Measurements from ENCODE around the gene VAT1. TPM values are rescaled to one million over a fixed set of nuclear protein-coding genes. Genes with fewer than 3 reads are reported as not detected.

Gene VAT1
- polyA plus RNA-seq, 1 experiment: 236 TPM

DNA sequence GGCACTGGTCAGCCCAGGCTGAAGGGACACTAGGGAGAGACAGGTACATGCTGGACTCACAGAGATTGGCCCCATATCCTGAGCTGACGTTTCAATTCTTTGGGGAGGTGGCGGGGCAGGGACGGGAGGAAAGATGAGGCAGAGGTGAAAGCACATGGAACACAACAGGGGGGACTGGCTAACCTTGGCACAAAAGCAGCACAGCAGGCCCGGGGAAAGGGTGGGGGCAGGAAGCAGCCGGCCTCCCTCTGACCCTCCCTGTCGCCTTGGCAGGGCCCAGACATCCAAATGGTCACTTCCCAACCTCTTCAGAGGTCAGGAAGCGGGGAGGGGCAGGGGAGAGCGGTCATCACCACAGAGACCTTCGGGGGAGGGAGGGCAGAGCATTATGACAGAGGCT, 6.6 kb downstream of the VAT1 start:
- ChIA-PET POLR2A (interaction anchor here (0.6 to 1.0 kb wide), 4 partner anchors 11 to 300 kb away, joined by 3 to 6 read pairs (median 4); partner anchors contain the start of gene RPL27), CTCF (interaction anchor here (1.7 kb wide), 1 partner anchor 18 kb away, joined by 5 read pairs; the partner anchor contains the start of gene RPL27)
- H3K27ac ChIP-seq (ENCODE audit: low read depth, low read length): no peak overlapping the region
- H3K4me3 ChIP-seq (ENCODE audit: low read depth, low read length): no peak overlapping the region
- no peaks in the 10 kb centered on the region for H3K9me3 ChIP-seq (ENCODE audit: control insufficient read depth, insufficient read depth, low read length)
- TF ChIP-seq, protein P1, sequence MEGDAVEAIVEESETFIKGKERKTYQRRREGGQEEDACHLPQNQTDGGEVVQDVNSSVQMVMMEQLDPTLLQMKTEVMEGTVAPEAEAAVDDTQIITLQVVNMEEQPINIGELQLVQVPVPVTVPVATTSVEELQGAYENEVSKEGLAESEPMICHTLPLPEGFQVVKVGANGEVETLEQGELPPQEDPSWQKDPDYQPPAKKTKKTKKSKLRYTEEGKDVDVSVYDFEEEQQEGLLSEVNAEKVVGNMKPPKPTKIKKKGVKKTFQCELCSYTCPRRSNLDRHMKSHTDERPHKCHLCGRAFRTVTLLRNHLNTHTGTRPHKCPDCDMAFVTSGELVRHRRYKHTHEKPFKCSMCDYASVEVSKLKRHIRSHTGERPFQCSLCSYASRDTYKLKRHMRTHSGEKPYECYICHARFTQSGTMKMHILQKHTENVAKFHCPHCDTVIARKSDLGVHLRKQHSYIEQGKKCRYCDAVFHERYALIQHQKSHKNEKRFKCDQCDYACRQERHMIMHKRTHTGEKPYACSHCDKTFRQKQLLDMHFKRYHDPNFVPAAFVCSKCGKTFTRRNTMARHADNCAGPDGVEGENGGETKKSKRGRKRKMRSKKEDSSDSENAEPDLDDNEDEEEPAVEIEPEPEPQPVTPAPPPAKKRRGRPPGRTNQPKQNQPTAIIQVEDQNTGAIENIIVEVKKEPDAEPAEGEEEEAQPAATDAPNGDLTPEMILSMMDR (IDR thresholded peaks at IDR 0.05; ENCODE audit: low read depth, low read length): no peak
- no peak for DNase-seq (ENCODE audit: low read depth, low spot score)
- no peaks in the 10 kb centered on the region for H3K27me3 ChIP-seq (ENCODE audit: control insufficient read depth, insufficient read depth, low read length)

- DNase-seq (ENCODE audit: low read depth, low spot score): no peak
- POLR2A ChIA-PET: interaction anchor here (0.6 to 1.0 kb wide), 3 partner anchors 17 to 301 kb away, joined by 3 to 4 read pairs (median 3); partner anchors contain the start of gene RPL27
- CTCF ChIA-PET: interaction anchor here (0.8 to 1.7 kb wide), 2 partner anchors 17 to 190 kb away, joined by 3 to 5 read pairs; partner anchors contain the start of gene RPL27
These were observed 7.3 kb downstream of the VAT1 start for GRCh38 chr17:43014649-43015542.

GRCh38 chr17:43014020-43014648, 8.1 kb downstream of the VAT1 start:
- ChIA-PET POLR2A (interaction anchor here (0.6 to 2.6 kb wide), 2 partner anchors 16 to 52 kb away, joined by 5 to 10 read pairs; partner anchors contain the start of gene RPL27), CTCF (interaction anchor here (0.8 to 1.7 kb wide), 2 partner anchors 16 to 189 kb away, joined by 3 to 5 read pairs; partner anchors contain the start of gene RPL27)
- DNase-seq (ENCODE audit: low read depth, low spot score): no peak

More at GRCh38 chr17:43014649-43015542, 7.3 kb downstream of the VAT1 start:
- Histone ChIP-seq H3K9me3 (ENCODE audit: control insufficient read depth, insufficient read depth, low read length) (no peaks in the 10 kb centered on the region), H3K27me3 (ENCODE audit: control insufficient read depth, insufficient read depth, low read length) (no peaks in the 10 kb centered on the region), H3K4me3 (ENCODE audit: low read depth, low read length) (no peak overlapping the region), H3K27ac (ENCODE audit: low read depth, low read length) (no peak overlapping the region)
- TF ChIP-seq, protein P1 (IDR thresholded peaks at IDR 0.05; ENCODE audit: low read depth, low read length): no peak

DNA sequence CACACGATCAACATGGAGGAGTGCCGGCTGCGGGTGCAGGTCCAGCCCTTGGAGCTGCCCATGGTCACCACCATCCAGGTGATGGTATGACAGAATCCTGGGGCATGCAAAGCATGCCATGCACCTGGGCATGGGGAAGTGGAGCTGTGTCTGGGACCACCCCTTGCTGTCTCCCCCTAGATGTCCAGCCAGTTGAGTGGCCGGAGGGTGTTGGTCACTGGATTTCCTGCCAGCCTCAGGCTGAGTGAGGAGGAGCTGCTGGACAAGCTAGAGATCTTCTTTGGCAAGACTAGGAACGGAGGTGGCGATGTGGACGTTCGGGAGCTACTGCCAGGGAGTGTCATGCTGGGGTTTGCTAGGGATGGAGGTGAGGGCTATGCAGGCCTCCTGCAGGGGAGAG, 8.9 kb downstream of the VAT1 start:
- TF ChIP-seq, protein P1 (IDR thresholded peaks at IDR 0.05; ENCODE audit: low read depth, low read length): no peak
- Histone ChIP-seq H3K27ac (ENCODE audit: low read depth, low read length) (no peak overlapping the region), H3K9me3 (ENCODE audit: control insufficient read depth, insufficient read depth, low read length) (no peaks in the 10 kb centered on the region), H3K27me3 (ENCODE audit: control insufficient read depth, insufficient read depth, low read length) (no peaks in the 10 kb centered on the region), H3K4me3 (ENCODE audit: low read depth, low read length) (no peak overlapping the region)
- POLR2A ChIA-PET: interaction anchor here (0.6 to 2.6 kb wide), 2 partner anchors 15 to 53 kb away, joined by 5 to 10 read pairs; partner anchors contain the start of gene RPL27
- no peak for DNase-seq (ENCODE audit: low read depth, low spot score)
- CTCF ChIA-PET: interaction anchor here (1.5 kb wide), 1 partner anchor 11 kb away, joined by 6 read pairs; no protein-coding TSS in a partner anchor

More at GRCh38 chr17:43014020-43014648, 8.1 kb downstream of the VAT1 start:
- H3K27me3 ChIP-seq (ENCODE audit: control insufficient read depth, insufficient read depth, low read length): no peaks in the 10 kb centered on the region
- H3K9me3 ChIP-seq (ENCODE audit: control insufficient read depth, insufficient read depth, low read length): no peaks in the 10 kb centered on the region
- no peak overlapping the region for H3K4me3 ChIP-seq (ENCODE audit: low read depth, low read length)
- H3K27ac ChIP-seq (ENCODE audit: low read depth, low read length): no peak overlapping the region
- TF ChIP-seq, protein P1 (IDR thresholded peaks at IDR 0.05; ENCODE audit: low read depth, low read length): no peak

Data from AG04450 (cell line).